ENCODE data around the gene ASPG.

The ASPG gene

GRCh38 chr14:104066279-104066678, 19.2 kb upstream of the ASPG start:
- ATAC-seq, result no peak
- no peak for TF ChIP-seq OSR1 (CRISPR knock-in tag; IDR thresholded peaks at IDR 0.05)
- no peak for TF ChIP-seq TSHZ2 (CRISPR knock-in tag; IDR thresholded peaks at IDR 0.05)
- no peak for TF ChIP-seq ESRRG (CRISPR knock-in tag; IDR thresholded peaks at IDR 0.05)
- no peak for TF ChIP-seq ZNF565 (CRISPR knock-in tag; conservative IDR thresholded peaks at IDR 0.05; ENCODE audit: low read depth)
- TF ChIP-seq ZFP3 (CRISPR knock-in tag; IDR thresholded peaks at IDR 0.05), result no peak
- TF ChIP-seq POU6F1 (CRISPR knock-in tag; IDR thresholded peaks at IDR 0.05; ENCODE audit: borderline replicate concordance, low read depth), result no peak
- TF ChIP-seq CREB5 (CRISPR knock-in tag; IDR thresholded peaks at IDR 0.05; ENCODE audit: low read depth), result no peak
- TF ChIP-seq PPARA (CRISPR knock-in tag; IDR thresholded peaks at IDR 0.05; ENCODE audit: borderline replicate concordance), result no peak
- TF ChIP-seq ZNF70 (CRISPR knock-in tag; IDR thresholded peaks at IDR 0.05), result no peak
- no peak for TF ChIP-seq TOX (CRISPR knock-in tag; IDR thresholded peaks at IDR 0.05; ENCODE audit: borderline replicate concordance)
- TF ChIP-seq ZFP30 (CRISPR knock-in tag; IDR thresholded peaks at IDR 0.05), result no peak
- no peak for TF ChIP-seq TCF4 (CRISPR knock-in tag; IDR thresholded peaks at IDR 0.05; ENCODE audit: borderline replicate concordance)
- TF ChIP-seq CSDC2 (CRISPR knock-in tag; IDR thresholded peaks at IDR 0.05), result no peak
- TF ChIP-seq ARNTL (CRISPR knock-in tag; IDR thresholded peaks at IDR 0.05; ENCODE audit: borderline replicate concordance, low read depth), result no peak
- no peak for TF ChIP-seq ZC3H10 (CRISPR knock-in tag; IDR thresholded peaks at IDR 0.05)
- TF ChIP-seq ISL1 (CRISPR knock-in tag; IDR thresholded peaks at IDR 0.05), result no peak
- TF ChIP-seq CSRNP3 (CRISPR knock-in tag; IDR thresholded peaks at IDR 0.05), result no peak
- TF ChIP-seq ZNF8 (CRISPR knock-in tag; IDR thresholded peaks at IDR 0.05), result no peak

- ATAC-seq, result no peak
- TF ChIP-seq TOX (CRISPR knock-in tag; IDR thresholded peaks at IDR 0.05; ENCODE audit: borderline replicate concordance) (no peak), CSDC2 (CRISPR knock-in tag; IDR thresholded peaks at IDR 0.05) (no peak), RARB (CRISPR knock-in tag; IDR thresholded peaks at IDR 0.05) (no peak), ZC3H10 (CRISPR knock-in tag; IDR thresholded peaks at IDR 0.05) (no peak), BACH2 (CRISPR knock-in tag; IDR thresholded peaks at IDR 0.05; ENCODE audit: borderline replicate concordance) (no peak), ARNTL (CRISPR knock-in tag; IDR thresholded peaks at IDR 0.05; ENCODE audit: borderline replicate concordance, low read depth) (no peak), POU6F1 (CRISPR knock-in tag; IDR thresholded peaks at IDR 0.05; ENCODE audit: borderline replicate concordance, low read depth) (no peak), ZNF565 (CRISPR knock-in tag; conservative IDR thresholded peaks at IDR 0.05; ENCODE audit: low read depth) (no peak), GLIS3 (CRISPR knock-in tag; IDR thresholded peaks at IDR 0.05) (no peak), TCF4 (CRISPR knock-in tag; IDR thresholded peaks at IDR 0.05; ENCODE audit: borderline replicate concordance) (no peak), PATZ1 (CRISPR knock-in tag; IDR thresholded peaks at IDR 0.05; ENCODE audit: borderline replicate concordance) (no peak), SNAI2 (CRISPR knock-in tag; IDR thresholded peaks at IDR 0.05) (no peak), CREB5 (CRISPR knock-in tag; IDR thresholded peaks at IDR 0.05; ENCODE audit: low read depth) (no peak), ISL1 (CRISPR knock-in tag; IDR thresholded peaks at IDR 0.05) (no peak), PPARA (CRISPR knock-in tag; IDR thresholded peaks at IDR 0.05; ENCODE audit: borderline replicate concordance) (no peak), TSHZ2 (CRISPR knock-in tag; IDR thresholded peaks at IDR 0.05) (no peak), ZNF8 (CRISPR knock-in tag; IDR thresholded peaks at IDR 0.05) (no peak), ZFP30 (CRISPR knock-in tag; IDR thresholded peaks at IDR 0.05) (no peak)
Observed at GRCh38 chr14:104066719-104067295, 18.7 kb upstream of the ASPG start.
